Karpas-422 (cell line): ENCODE data around the gene ACADL. TPM values are rescaled to one million over a fixed set of nuclear protein-coding genes. Genes with fewer than 3 reads are reported as not detected.
A peak's percentile ranks its signal among the peaks of the same experiment; 100 is the strongest.

Source experiments
- DNase-seq: peaks from one replicate; pipeline ENCODE4 v3.0.0-alpha.2; 2015
- H2AFZ ChIP-seq: fragments of 200-600 bp; sonication (generic); 2 replicates; pipeline ENCODE4 v1.6.1; 2014; ENCODE audit warnings: antibody characterized with exemption, low read length, mixed read lengths
- H3K27ac ChIP-seq: fragments of 200-600 bp; sonication (generic); 2 replicates; pipeline ENCODE4 v1.5.1; 2014; ENCODE audit warnings: mild to moderate bottlenecking, low read length, moderate library complexity
- H3K27me3 ChIP-seq: fragments of 200-600 bp; sonication (generic); 2 replicates; pipeline ENCODE4 v1.6.1; 2014; ENCODE audit warnings: low read length, mixed read lengths
- H3K36me3 ChIP-seq: fragments of 200-600 bp; sonication (generic); 2 replicates; pipeline ENCODE4 v1.6.1; 2014; ENCODE audit warnings: low read length, mixed read lengths; ENCODE audit not compliant: insufficient read depth
- H3K4me1 ChIP-seq: fragments of 200-600 bp; sonication (generic); 2 replicates; pipeline ENCODE4 v1.6.1; 2014; ENCODE audit warnings: mild to moderate bottlenecking, low read length, mixed read lengths
- H3K4me2 ChIP-seq: fragments of 200-600 bp; sonication (generic); 2 replicates; pipeline ENCODE4 v1.6.1; 2014; ENCODE audit warnings: low read length, low read depth, mild to moderate bottlenecking; ENCODE audit not compliant: poor library complexity, severe bottlenecking
- H3K4me3 ChIP-seq: fragments of 200-600 bp; sonication (generic); 2 replicates; pipeline ENCODE4 v1.5.1; 2014; ENCODE audit warnings: mild to moderate bottlenecking, antibody characterized with exemption, low read length, mixed read lengths
- H3K79me2 ChIP-seq: fragments of 200-600 bp; sonication (generic); 2 replicates; pipeline ENCODE4 v1.6.1; 2014; ENCODE audit warnings: mild to moderate bottlenecking, low read length, mixed read lengths
- H3K9ac ChIP-seq: fragments of 200-600 bp; sonication (generic); 2 replicates; pipeline ENCODE4 v1.6.0; 2014; ENCODE audit warnings: low read length
- H3K9me2 ChIP-seq: fragments of 200-600 bp; sonication (generic), shearing (Covaris generic); replicated peaks from 2 replicates; pipeline ENCODE4 v1.6.0; 2014; ENCODE audit warnings: mild to moderate bottlenecking, low read length, moderate library complexity; ENCODE audit not compliant: insufficient read depth
- H3K9me3 ChIP-seq: fragments of 300-700, 200-600 bp; sonication (generic); 2 replicates; pipeline ENCODE4 v1.6.1; 2014; ENCODE audit warnings: low read length, mixed read lengths
- H4K20me1 ChIP-seq: fragments of 200-600 bp; sonication (generic); 2 replicates; pipeline ENCODE4 v1.6.1; 2014; ENCODE audit warnings: mild to moderate bottlenecking, antibody characterized with exemption, low read length, low read depth; ENCODE audit not compliant: insufficient read depth
- total RNA-seq: library from RNA; depleted of rRNA; stranded (reverse); fragments of >200 nt; shearing (Covaris generic); gene quantifications from 2 replicates; pipeline ENCODE4 v1.2.3, GENCODE V29; 2014; ENCODE audit warnings: low replicate concordance

ACADL gene
- total RNA-seq, 1 experiment from 2014 or later: not detected

GRCh38 chr2:210171309-210172218 is 53.7 kb downstream of the ACADL start, which contains the start of gene KANSL1L:
KANSL1L (minus strand) TSS chr2:210171409; CDS start chr2:210154582, 16,827 bp downstream.
- Histone ChIP-seq H3K27me3 (no peaks in the 10 kb centered on the region), H3K4me2 (peak within 1 kb of the TSS; percentile 89), H3K4me3 (peak within 1 kb of the TSS; percentile 74), H3K79me2 (peaks cover 35% of the 10 kb centered on the region), H3K9me3 (no peaks in the 10 kb centered on the region), H4K20me1 (no peaks in the 10 kb centered on the region), H3K27ac (peak within 1 kb of the TSS; percentile 73), H3K9ac (peak within 1 kb of the TSS; percentile 89), H3K4me1 (peaks cover 39% of the 10 kb centered on the region), H3K9me2 (no peaks in the 10 kb centered on the region), H3K36me3 (no peaks in the 10 kb centered on the region), H2AFZ (peak within 1 kb of the TSS; percentile 99)
- DNase-seq: peak; percentile 97

- Histone ChIP-seq H2AFZ (peak overlapping the region; percentile 84), H3K9me3 (no peaks in the 10 kb centered on the region), H3K27me3 (no peaks in the 10 kb centered on the region), H3K27ac (peak overlapping the region; percentile 73), H3K9me2 (no peaks in the 10 kb centered on the region), H3K4me2 (peak overlapping the region; percentile 89), H4K20me1 (no peaks in the 10 kb centered on the region), H3K79me2 (peaks cover 44% of the 10 kb centered on the region), H3K4me1 (peaks cover 39% of the 10 kb centered on the region), H3K36me3 (no peaks in the 10 kb centered on the region), H3K4me3 (peak overlapping the region; percentile 74), H3K9ac (peak overlapping the region; percentile 89)
- DNase-seq: peak; percentile 98
Observed at GRCh38 chr2:210170446-210171303, 54.6 kb downstream of the ACADL start.

DNA sequence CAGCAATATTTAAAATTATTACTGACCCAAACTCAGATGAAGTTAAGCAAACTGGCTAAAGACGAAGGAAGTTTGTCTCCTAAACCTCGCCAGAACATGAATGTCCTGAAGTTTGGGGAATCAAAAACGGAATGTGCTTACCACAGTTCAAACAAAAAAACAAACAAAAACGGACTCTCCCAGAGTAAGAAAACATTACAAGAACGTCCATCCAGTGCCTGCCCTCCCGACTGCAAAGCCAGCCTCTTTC is 55.1 kb downstream of the ACADL start:
- H3K27ac ChIP-seq: no peak overlapping the region
- H3K27me3 ChIP-seq: no peaks in the 10 kb centered on the region
- H3K79me2 ChIP-seq: peaks cover 47% of the 10 kb centered on the region
- H4K20me1 ChIP-seq: no peaks in the 10 kb centered on the region
- H3K9me2 ChIP-seq: no peaks in the 10 kb centered on the region
- H2AFZ ChIP-seq: peak overlapping the region; percentile 80
- peak overlapping the region; percentile 89 for H3K4me2 ChIP-seq
- peak overlapping the region; percentile 73 for H3K9ac ChIP-seq
- DNase-seq: no peak
- H3K4me1 ChIP-seq: peaks cover 39% of the 10 kb centered on the region
- peak overlapping the region; percentile 74 for H3K4me3 ChIP-seq
- H3K9me3 ChIP-seq: no peaks in the 10 kb centered on the region
- no peaks in the 10 kb centered on the region for H3K36me3 ChIP-seq

GRCh38 chr2:210169516-210170195 is 55.6 kb downstream of the ACADL start:
- Histone ChIP-seq H3K36me3 (no peaks in the 10 kb centered on the region), H4K20me1 (no peaks in the 10 kb centered on the region), H3K4me1 (peaks cover 39% of the 10 kb centered on the region), H3K9ac (peak overlapping the region; percentile 73), H3K27me3 (no peaks in the 10 kb centered on the region), H3K9me2 (no peaks in the 10 kb centered on the region), H3K27ac (no peak overlapping the region), H3K4me3 (peak overlapping the region; percentile 74), H3K79me2 (peaks cover 51% of the 10 kb centered on the region), H2AFZ (peak overlapping the region; percentile 80; the same call in 1 of the 2 replicates), H3K4me2 (peak overlapping the region; percentile 89), H3K9me3 (no peaks in the 10 kb centered on the region)
- DNase-seq: peak; percentile 53

- Histone ChIP-seq H2AFZ (no peak overlapping the region), H3K4me2 (no peak overlapping the region), H3K4me3 (no peak overlapping the region), H3K36me3 (no peaks in the 10 kb centered on the region; the same call in 1 of the 2 replicates), H3K9me3 (no peaks in the 10 kb centered on the region), H3K79me2 (peaks cover 69% of the 10 kb centered on the region), H3K9ac (no peak overlapping the region), H3K27me3 (no peaks in the 10 kb centered on the region), H3K9me2 (no peaks in the 10 kb centered on the region), H4K20me1 (no peaks in the 10 kb centered on the region), H3K4me1 (peaks cover 45% of the 10 kb centered on the region), H3K27ac (no peak overlapping the region)
- no peak for DNase-seq
Observed at GRCh38 chr2:210167227-210167626, 58.0 kb downstream of the ACADL start.

DNA sequence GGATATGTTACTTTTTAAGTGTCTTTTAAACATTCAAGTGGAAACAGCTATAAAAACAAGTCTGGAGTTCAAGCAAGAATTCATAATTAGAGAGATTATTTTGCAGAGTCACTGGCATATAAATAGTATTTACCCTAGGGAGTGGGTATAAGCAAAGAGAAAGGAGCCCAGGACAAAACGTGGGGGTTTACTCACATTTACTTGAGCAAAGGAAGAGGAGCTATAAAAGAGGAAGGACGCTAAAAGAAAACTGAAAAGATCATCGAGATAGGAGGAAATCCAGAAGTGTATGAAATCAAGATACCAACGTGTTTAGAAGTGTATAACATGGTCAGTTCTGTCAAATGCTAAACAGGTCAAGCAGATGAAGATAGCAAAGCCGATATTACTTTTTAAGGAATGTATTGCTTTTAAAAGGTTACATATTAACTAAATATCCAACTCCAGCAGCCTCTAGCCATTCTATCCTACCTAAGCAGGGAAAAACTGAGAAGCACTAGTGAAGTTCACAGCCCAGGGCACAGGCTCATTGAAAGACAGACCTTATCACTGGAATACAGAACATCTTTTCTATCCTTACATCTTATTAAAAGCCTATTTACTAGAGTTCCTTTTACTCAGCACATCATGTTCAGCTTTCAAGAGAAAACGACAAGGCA is 62.7 kb downstream of the ACADL start:
- no peaks in the 10 kb centered on the region for H3K9me2 ChIP-seq
- DNase-seq: no peak
- H3K9ac ChIP-seq: no peak overlapping the region
- H3K4me3 ChIP-seq: no peak overlapping the region
- no peaks in the 10 kb centered on the region; the same call in 1 of the 2 replicates for H3K36me3 ChIP-seq
- no peaks in the 10 kb centered on the region for H3K27me3 ChIP-seq
- no peaks in the 10 kb centered on the region for H3K9me3 ChIP-seq
- peak overlapping the region; percentile 21 for H3K4me2 ChIP-seq
- no peak overlapping the region for H2AFZ ChIP-seq
- no peaks in the 10 kb centered on the region for H4K20me1 ChIP-seq
- H3K27ac ChIP-seq: no peak overlapping the region
- H3K4me1 ChIP-seq: peaks cover 15% of the 10 kb centered on the region
- H3K79me2 ChIP-seq: peaks cover 60% of the 10 kb centered on the region

DNA sequence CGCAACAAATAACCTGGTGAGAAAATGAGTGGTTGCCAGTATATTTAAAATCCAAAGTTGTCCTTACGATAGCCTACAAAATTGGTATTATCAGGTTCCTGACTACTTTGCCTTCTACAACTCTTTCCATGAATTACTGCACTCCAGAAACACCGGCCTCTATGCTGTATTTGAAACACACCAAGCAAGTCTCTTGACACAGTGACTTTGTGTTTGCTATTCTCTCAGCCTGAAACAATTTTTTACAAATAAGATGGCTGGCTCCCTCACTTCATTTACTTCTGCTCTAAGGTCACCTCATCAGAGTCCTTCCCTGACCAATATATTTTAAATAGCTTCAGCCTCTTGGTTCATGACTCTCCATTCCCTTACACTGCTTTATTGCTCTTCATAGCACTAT is 66.2 kb downstream of the ACADL start:
- Histone ChIP-seq H3K4me1 (peaks cover 12% of the 10 kb centered on the region), H3K27ac (no peak overlapping the region), H3K4me3 (no peak overlapping the region), H2AFZ (no peak overlapping the region), H3K36me3 (no peaks in the 10 kb centered on the region; the same call in 1 of the 2 replicates), H3K9me2 (no peaks in the 10 kb centered on the region), H3K27me3 (no peaks in the 10 kb centered on the region), H3K79me2 (peaks cover 50% of the 10 kb centered on the region), H3K4me2 (no peak overlapping the region), H3K9ac (no peak overlapping the region), H4K20me1 (no peaks in the 10 kb centered on the region), H3K9me3 (no peaks in the 10 kb centered on the region)
- DNase-seq: no peak
